OCI-LY3 (cell line): ENCODE results near the gene ATP9A.

Experiments
- EZH2phosphoT487 ChIP-seq: fragments of 200-600 bp; shearing (Covaris generic); IDR thresholded peaks from 2 replicates; pipeline ENCODE4 v1.6.1; 2018; ENCODE audit warnings: antibody characterized with exemption, mixed run types, low read depth
- TF ChIP-seq, protein P1 (sequence below): fragments of 200-600, 300-600 bp; sonication (generic); IDR thresholded peaks from 2 replicates; pipeline ENCODE4 v1.5.1; 2014; ENCODE audit warnings: antibody characterized with exemption, low read length, low read depth

DNA sequence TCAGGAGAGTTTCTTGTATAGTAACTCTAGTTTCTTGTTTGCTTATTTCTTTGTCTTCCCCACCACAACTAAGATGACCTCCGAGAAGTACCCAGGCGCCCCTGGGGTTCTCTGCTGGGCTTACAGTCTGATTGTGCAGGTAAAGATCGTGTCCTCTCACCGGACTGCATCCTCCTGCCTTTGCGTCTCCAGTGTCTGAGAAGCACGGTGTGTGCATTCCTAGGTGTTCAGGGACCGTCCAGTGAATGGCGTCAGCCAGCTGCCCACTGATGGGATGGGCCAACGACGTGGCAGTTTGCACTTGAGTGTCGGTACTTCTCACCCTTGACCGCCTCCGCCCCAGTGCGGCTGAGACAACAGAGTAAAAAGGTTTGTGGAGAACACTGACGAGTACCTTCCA is 169.6 kb downstream of the ATP9A start:
- TF ChIP-seq, protein P1, sequence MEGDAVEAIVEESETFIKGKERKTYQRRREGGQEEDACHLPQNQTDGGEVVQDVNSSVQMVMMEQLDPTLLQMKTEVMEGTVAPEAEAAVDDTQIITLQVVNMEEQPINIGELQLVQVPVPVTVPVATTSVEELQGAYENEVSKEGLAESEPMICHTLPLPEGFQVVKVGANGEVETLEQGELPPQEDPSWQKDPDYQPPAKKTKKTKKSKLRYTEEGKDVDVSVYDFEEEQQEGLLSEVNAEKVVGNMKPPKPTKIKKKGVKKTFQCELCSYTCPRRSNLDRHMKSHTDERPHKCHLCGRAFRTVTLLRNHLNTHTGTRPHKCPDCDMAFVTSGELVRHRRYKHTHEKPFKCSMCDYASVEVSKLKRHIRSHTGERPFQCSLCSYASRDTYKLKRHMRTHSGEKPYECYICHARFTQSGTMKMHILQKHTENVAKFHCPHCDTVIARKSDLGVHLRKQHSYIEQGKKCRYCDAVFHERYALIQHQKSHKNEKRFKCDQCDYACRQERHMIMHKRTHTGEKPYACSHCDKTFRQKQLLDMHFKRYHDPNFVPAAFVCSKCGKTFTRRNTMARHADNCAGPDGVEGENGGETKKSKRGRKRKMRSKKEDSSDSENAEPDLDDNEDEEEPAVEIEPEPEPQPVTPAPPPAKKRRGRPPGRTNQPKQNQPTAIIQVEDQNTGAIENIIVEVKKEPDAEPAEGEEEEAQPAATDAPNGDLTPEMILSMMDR: no peak
- TF ChIP-seq EZH2phosphoT487: no peak
